GM19395 (cell line): ENCODE data around the gene LGR6.
"Not testable (repeated sequence)": the region's sequence is repeated elsewhere in the genome, so short reads cannot be mapped to it uniquely, and the experiment has no call there.

Source experiments
- ATAC-seq: cut with Tn5 transposase; IDR thresholded peaks from one replicate; pipeline ENCODE4 v1.9.1; 2021; ENCODE audit warnings: mild to moderate bottlenecking, moderate library complexity; ENCODE audit not compliant: unreplicated experiment

Gene LGR6

GRCh38 chr1:202317941-202318925 lies 124.6 kb downstream of the LGR6 start:
- ATAC-seq, result no peak

- ATAC-seq, result no peak
These were observed 125.9 kb downstream of the LGR6 start for GRCh38 chr1:202319381-202320080.

- no peak for ATAC-seq
These were observed 126.4 kb downstream of the LGR6 start for GRCh38 chr1:202320081-202320405.

DNA sequence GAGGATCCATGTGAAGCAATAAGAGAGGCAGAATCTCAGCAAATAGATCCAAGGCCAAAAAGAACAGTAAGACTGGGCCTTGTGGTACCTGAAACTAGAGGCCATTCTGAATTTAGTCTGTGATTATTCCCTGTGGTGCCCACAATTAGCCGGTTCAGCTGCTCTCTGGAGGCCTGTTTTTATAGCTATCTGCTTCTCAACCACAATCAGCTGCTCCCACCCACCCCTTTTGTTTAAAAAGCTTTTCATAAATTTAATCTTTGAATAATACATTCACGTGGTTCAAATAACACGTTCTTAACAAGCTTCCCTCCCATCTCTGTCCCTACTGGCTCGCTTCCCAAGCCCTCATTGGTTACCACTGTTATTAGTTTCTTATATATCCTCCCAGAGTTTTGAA lies 130.1 kb downstream of the LGR6 start:
- no peak for ATAC-seq

- ATAC-seq, result no peak
These were observed 131.0 kb downstream of the LGR6 start for GRCh38 chr1:202324646-202325045.

DNA sequence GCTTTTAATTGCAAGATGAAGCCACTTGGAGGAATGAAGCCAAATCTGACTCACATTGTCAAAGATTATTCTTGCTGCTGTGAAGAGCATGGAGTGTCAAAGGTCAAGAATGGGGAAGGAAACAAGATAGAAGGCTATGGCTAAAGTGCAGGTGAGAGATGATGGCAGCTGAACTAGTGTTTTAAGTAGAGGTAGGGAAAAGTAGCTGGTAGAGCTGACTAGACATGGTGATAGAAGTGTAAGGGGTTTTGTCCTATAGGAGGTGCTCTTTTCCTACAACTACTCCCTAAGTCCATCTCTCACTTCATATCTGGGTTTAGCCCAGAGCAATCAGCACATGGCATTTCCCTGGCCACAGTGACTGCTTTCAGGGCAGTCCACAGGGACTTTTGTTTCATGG lies 136.3 kb downstream of the LGR6 start:
- no peak for ATAC-seq

DNA sequence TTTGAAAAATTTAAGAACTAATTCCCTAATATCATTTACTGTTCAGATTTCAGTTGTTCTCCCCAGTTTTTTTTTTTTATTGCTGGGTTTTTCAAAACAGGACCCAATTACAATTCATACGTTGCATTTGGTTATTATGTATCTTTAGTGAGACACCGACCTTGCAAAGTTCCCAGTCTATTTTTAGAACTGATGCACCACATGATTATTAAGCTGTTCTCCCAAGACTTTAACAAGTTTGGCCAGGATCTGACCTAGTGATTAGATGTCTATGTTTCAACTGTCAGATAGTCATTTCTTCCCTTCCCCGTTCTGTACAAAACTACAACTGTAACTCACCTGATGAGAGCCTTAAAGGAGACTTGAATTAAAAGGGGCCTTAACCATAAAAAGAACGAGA lies 140.3 kb downstream of the LGR6 start:
- no peak for ATAC-seq

DNA sequence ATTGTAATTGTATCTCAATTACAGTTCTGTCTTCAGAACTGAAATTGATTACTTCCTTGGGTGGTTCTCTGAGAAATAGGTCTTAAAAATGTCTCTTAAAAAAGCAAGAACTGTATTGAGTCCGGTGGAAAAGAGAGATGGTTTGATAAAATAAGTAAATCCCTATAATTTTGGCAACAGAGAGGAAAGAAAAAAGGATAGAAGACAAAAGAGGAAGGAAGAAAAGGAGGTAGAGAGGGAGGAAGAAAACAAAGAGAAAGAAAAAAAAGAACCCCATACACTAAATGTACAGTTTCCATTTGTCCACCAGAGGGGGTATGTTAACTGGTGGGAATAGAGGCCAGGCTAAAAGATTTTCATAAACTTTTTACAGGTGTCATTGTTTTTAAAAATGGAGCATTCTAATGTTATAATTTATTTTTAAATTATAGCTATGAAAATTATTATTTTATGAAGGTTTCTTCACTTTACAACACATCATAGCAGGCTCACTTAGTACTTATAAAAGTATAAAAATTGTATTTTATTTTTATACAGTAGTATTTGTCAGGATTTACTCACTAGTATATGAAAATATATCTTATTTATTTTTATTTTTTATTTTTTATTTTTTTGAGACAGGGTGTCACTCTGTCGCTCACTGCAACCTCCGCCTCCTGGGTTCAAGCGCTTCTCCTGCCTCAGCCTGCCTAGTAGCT lies 150.2 kb downstream of the LGR6 start:
- ATAC-seq, result no peak

- ATAC-seq, result no peak
These were observed 154.5 kb downstream of the LGR6 start for GRCh38 chr1:202348005-202348508.

DNA sequence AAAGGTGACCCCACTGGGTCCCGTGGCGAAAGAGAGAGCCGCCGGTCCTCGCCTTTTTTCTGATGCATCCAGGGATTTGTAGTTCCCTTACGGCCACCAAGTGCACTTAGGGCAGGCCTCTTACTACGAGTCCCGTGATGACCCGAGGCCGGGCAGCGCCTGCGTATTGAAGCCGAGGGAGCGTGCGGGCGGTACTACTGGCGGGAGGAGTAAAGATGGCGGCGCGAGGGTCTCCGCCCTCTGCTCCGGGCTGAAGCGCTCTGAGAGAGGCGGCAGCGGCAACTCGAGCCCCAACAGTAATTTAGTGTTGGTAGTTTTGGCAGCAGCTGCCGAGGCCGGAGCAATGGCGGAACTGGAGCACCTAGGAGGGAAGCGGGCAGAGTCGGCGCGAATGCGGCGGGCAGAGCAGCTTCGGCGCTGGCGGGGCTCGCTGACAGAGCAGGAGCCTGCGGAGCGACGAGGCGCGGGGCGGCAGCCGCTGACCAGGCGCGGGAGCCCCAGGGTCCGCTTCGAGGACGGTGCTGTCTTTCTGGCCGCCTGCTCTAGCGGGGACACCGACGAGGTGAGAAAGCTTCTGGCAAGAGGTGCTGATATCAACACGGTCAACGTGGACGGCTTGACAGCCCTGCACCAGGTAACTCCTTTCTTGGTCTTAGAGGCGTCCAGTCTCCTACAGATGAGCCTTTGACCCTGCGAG lies 155.1 kb downstream of the LGR6 start, which contains the start of gene PPP1R12B:
TSS of gene PPP1R12B (plus strand) at position 191 of the 697 bp plus-strand sequence. CDS start at position 344, 153 bp downstream.
- peak; percentile 96 for ATAC-seq

DNA sequence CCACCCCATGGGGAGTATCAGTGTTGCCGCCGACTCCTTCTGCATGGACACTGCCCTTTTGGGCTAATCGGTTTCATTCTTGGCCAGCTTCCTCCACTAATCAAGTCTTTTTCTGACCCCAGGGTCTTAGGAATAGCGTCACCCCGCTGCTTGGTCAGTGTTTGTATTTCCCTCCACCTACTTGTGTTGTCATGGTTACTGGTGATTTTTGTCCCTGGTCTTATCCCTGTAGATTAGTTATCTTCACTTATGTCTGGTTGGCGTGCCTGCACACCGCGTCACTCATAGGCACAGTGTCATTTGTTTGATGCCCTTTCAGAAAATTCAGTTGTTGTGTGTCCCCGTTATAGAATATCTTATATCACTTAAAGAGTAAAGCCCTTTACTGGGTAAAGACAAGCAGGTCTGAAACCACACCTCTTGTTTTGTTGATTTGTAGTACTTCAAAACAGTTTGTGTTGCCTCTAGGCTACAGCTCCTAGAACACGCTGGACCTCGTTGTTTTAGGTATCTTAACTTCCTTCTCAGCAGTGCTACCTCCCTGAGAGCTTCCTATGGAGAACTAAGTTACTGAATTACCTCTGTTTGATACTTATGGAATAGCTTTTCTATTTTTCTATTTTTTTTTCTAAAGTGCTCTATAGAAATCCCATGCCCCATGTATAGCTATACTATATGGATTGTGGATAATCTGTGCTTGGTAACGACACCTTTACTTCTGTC lies 155.8 kb downstream of the LGR6 start:
- peak; percentile 6 for ATAC-seq

DNA sequence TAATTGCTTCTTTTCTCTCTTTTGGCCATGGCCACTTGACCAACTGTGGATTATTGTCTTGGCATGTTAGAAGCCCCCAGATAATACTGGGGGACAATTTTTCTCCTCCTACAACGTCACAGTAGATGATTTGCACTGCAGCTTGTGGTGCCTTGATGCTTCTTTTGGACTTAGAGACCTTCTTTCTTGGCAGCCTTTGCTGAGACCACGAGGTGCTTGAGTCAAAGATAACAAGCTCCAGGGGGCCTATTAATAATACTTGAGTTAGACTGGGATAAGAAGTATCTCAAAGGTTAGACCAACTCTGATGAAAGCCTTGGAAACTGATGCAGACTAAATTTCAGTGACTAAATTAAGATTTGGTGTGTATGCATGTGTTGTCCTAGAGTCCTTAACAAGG lies 158.1 kb downstream of the LGR6 start:
- ATAC-seq, result no peak

DNA sequence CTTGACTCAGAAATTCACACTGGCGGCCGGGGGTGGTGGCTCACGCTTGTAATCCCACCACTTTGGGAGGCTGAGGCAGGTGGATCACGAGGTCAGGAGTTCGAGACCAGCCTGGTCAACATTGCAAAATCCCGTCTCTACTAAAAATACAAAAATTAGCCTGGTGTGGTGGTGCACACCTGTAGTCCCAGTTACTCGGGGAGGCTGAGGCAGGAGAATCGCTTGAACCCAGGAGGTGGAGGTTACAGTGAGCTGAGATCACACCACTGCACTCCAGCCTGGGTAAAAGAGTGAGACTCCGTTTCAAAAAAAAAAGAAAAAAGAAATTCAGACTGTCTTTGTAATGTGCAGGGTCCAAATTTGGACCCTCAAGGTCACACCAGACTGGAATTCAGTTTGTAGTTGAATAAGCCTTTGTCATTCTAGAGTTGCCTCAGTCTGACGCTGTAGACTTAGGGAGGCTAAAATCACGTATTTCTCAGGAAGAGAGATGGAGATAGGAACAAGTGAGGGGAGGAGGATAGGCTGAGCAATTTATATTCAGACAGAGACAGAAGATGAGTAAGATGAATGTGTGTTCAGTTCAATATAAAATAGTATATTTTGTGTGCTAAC lies 159.1 kb downstream of the LGR6 start:
- not testable (repeated sequence) for ATAC-seq

- no peak for ATAC-seq
These were observed 162.4 kb downstream of the LGR6 start for GRCh38 chr1:202355944-202356553.

DNA sequence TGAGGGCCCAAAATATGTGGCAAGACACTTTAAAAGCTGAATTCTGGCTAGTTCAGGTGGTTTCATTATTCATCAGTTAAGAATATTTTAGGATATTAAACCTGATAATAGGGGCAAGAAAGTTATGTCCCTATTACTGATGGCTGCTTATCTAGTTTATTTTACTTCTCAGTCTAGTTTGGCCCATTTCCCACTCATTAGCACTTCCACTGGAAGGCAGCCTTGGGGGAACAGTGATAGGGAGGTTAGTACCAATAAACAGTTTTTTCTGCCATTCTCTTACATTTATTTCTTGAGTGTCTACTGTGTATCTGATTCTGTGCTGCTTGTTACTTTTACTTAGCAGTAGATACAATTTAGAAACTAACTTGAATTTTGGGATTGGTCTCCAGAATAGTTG lies 163.9 kb downstream of the LGR6 start:
- no peak for ATAC-seq

GRCh38 chr1:202361224-202361623 lies 167.6 kb downstream of the LGR6 start:
- no peak for ATAC-seq

GRCh38 chr1:202361701-202362100 lies 168.1 kb downstream of the LGR6 start:
- no peak for ATAC-seq

DNA sequence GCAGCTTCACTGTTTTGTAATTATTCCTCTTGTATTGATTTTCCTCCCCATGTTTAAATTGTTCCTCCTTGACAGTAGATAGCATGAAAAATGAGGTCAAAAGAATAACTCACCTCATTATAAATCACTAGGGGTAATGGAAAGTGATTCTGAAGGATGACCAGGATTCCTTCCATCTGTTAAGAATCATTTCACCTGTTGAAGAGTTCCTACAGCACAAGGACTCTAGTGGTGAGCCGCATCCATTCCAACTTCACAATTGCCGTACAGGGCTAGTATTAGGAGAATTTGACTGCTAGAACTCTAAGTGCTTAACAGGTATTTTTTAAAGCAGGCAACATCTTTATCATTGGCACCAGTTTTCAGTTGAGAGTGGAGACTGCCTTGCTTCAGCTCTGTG lies 168.6 kb downstream of the LGR6 start:
- ATAC-seq, result no peak
